ENCODE results near the gene TMEM252. TPM values are rescaled to one million over a fixed set of nuclear protein-coding genes. Genes with fewer than 3 reads are reported as not detected.

Gene TMEM252
- total RNA-seq, 1 donor from 2014 or later = not detected

DNA sequence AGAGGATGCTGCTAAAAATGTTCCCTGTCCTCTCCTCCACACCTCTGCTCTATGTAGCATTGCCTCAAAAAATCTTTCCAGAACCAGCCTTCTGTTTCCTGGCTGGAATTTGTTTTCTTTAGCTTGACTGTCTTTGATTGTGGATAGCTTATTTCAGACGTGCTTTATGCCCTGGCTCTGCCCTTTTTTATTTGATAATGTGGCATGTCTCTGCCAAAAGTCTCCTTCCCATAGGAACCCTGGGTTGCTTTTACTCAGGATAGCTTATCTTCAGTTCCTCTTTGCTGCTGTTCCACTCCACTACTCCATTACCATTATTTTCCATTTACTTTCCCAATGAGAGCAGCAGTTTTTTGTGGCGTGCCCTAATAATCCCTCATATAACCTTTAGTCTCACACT is 885 bp upstream of the TMEM252 start:
- no peak for ATAC-seq

DNA sequence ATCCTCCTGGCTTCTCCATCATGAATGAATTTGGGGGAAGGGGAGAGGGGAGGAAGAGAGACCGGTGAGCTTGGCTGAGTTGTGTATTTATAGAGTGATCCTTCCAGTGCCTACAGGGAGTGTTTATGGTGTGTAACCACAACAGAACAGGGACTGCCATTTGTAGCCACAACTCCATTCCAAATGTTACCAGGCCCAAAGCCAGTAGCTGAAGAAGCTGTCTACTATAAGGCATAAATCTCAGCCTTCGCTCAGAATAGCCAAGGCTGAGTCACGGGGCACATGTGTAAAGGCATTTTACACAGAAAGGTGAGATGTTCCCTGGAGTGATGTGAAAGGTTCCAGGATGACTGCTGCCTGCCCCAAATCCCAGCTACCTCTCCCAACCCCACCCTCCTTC is 2.5 kb downstream of the TMEM252 start:
- no peak for ATAC-seq

- no peak for ATAC-seq
Observed at GRCh38 chr9:68537616-68537880, 3.1 kb downstream of the TMEM252 start.

DNA sequence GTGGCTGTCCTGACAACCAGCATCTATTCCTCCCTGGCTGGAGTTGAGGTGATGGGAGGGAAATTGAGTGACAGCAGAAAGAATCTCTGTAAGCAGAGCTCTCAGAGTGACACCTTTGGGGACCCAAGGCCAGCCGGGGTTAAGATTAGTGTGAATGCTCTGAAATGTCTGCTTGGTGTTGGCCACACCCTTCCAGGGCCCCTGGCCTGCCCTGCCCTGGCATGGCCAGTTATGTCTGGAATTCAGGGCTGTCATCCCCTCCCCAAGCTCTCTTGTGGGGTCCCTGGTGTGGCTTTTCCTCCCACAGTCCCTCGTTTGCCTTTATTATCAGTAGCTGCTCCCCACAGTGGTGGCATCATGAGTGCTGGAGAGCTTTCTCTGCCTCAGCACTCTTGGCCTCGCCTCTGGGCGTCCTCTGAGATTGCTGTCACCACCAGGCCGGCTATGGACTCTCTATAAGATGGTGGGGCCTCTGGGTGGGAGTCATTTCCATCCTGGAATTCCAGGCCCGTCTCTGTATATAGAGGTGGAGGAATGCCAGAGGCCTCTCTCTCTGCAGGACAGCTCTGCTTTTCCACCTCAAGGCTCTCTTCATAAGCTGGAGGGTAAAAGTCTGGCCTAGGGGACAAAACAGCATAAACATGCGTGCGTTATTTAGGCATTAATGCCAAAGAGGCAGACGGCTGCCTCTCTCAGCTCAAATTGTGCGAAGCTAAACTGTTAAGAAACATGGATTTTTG is 3.6 kb downstream of the TMEM252 start:
- no peak for ATAC-seq

GRCh38 chr9:68533678-68534077 is 7.0 kb downstream of the TMEM252 start:
- no peak for ATAC-seq

GRCh38 chr9:68532131-68532530 is 8.6 kb downstream of the TMEM252 start:
- no peak for ATAC-seq

DNA sequence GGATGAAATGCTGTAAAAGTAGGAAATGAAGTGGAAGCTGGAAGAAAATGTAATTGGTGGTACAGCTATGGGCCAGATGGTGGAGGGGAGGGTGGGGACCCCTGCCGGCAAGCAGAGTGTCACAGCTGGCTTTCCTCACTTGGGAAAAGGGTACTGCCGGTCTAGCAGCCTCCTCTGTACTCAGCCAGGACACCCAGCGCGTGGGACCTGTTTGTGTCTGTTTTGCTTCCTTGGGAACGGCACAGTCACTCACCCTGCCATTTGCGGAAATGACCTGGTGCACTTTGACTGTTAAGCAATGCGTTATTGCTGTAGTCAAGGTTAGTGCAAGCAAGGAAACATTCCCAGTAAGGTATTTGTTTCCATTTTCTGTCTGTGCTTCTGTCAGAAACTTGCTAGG is 10.1 kb downstream of the TMEM252 start:
- peak; percentile 36 for ATAC-seq

GRCh38 chr9:68523367-68523936 is 17.2 kb downstream of the TMEM252 start:
- ATAC-seq = peak; percentile 78

- peak; percentile 70 for ATAC-seq
Observed at GRCh38 chr9:68522954-68523353, 17.7 kb downstream of the TMEM252 start.

GRCh38 chr9:68522131-68522530 is 18.6 kb downstream of the TMEM252 start:
- ATAC-seq = no peak

- ATAC-seq = peak; percentile 58
Observed at GRCh38 chr9:68515326-68516017, 25.2 kb downstream of the TMEM252 start.

- ATAC-seq = no peak
Observed at GRCh38 chr9:68513981-68514380, 26.7 kb downstream of the TMEM252 start.

DNA sequence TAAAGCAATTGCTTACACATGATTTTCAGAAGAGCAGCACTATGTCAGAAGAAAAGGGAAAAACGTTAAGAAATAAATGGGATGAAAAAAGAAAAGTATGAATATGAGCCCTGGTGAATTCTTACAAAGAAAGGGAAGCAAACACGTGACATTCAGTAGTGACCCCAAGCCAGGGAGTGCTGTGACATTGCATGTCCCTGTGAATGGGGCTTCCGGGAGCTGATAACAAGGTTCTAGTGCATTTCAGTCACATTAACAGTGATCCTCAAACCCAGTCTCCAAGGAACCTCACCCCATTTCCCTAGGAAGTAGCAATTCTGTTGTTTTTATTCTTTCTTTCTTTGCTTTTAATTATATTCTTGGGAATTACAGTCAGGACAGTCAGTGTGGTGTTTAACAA is 27.3 kb downstream of the TMEM252 start:
- ATAC-seq = no peak

GRCh38 chr9:68509689-68510088 is 31.0 kb downstream of the TMEM252 start:
- ATAC-seq = no peak

DNA sequence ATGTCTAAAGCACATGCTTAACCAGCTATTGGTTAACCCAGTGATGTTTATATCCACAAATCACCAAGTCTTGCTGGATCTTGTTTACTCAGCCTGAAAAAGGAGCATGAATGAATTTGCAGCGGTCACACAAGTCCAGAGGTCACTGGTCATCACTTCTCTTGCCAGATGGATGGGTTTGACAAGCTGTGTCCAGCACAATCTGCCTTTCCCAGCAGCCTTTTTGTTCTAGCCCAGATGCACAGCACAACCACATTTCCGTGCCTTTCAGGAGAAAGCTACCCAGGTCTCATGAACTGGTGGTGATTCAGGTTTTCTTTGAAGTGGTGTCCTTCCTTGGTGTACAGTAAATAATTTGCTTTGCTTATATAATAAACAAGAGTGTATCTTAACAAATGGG is 32.1 kb downstream of the TMEM252 start:
- no peak for ATAC-seq

DNA sequence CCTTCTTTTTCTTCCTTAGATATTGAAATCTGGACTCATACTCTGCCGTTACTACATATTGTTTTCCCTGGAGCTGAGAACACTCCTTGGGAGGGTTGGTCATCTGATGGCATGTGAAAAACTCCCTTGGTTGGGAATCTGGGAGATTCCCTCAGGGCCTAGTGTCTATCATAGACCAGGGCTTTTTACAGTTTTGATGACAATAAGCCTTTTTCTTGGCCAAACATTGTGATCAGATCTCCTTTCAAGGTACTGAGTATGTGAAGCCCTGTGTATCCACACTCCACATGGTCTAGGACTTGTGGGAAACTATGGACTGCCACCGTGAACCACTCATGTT is 32.9 kb downstream of the TMEM252 start:
- no peak for ATAC-seq

GRCh38 chr9:68507130-68507805 is 33.4 kb downstream of the TMEM252 start:
- ATAC-seq = no peak

GRCh38 chr9:68506551-68506950 is 34.1 kb downstream of the TMEM252 start:
- no peak for ATAC-seq

DNA sequence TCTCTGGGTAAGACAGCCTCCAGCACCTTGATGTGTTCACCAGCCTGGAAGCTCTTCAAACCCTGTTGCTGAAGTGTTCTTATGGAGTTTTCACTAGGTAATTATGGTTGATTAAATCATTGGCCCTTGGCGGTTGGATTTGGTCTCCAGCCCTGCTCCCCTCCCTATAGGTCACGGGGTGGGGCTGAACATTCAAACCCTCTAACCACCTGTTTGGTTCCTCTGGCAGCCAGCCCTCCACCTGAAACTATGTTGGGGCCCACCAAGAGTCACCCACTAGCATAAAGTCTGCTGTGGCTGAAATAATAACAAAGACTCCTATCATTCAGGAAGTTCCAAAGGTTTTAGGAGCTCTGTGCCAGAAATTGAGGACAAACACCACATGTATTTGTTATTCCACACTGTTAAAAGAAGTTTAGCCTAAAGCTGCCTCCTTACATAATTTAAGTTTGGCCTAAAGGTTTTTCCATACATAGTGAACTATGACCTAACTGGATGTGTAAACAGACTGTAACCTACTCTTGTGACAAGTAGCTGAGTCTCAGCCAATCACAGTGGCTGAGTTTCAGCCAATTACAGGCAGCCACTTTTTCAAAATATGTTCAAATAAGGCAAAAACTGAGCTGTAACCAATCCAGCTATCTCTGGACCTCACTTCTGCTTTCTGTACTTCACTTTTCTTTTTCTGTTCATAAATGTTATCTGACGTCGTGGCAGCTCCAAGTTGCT is 34.8 kb downstream of the TMEM252 start:
- ATAC-seq = no peak

GRCh38 chr9:68502279-68502678 is 38.4 kb downstream of the TMEM252 start:
- no peak for ATAC-seq

DNA sequence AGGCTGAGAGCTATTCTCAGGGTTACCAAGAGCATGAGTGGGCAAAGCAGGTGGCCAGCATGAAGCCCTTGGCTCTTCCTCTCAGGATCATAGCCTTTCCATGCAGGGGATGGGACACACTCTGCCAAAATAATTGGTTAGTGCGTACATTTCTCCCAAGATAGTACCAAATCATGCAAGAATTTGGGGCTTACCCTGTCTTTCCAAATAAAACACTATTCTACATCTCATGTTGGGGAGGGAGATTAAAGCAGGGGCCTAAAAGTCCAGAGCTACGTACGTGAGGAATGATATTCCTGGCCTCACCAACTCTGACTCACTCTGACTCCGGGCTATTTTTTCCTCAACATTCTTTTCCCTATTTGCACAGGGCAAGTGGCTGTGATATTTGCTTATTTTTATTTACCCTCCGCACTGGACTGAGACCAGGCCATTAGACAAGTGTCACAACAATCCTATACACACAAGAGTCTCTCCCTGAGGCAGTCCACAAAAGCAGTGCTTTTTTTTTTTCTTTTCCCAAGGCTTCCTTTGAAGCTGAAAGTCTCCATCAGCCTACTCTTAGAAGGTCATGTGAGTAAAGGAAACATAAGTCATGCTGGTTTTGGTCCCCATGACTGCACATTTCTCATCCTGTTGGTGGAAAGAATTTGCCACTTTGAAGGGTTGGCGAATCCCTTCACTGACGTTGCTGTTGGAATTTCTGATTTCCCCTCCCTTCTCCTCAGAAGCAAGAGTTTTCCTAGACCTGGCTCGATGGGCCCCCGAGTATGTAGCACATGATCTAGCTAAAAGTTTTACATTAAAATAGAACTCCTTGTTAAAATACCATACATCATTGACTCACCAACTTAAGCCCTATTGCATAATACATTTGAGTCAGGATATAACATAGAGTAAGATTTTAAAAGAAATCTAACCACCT is 40.0 kb downstream of the TMEM252 start:
- ATAC-seq = peak; percentile 43

DNA sequence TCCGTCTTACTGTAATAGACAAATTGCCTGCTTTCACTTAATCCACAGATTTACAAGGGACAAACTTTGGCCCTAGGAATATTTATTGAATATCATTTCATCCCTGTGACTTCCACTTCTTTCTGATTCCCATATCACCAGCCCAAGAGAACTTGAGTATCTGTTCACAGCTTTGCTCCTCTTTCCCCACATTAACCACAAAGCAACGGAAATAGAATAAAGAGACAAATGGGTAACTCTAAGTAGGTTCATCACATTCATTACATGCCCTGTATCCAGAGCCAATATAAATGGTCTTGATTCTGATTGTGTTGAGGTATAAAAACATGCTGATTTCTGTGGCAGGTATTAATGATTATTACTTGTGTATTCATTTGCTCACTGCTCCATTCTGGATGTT is 41.9 kb downstream of the TMEM252 start:
- no peak for ATAC-seq
